ENCODE data around the gene ADAMTS2.

Gene ADAMTS2

GRCh38 chr5:179307013-179307800 is 38.1 kb downstream of the ADAMTS2 start:
- H3K4me3 ChIP-seq (ENCODE audit: low read depth, low read length), result no peak overlapping the region
- H3K4me2 ChIP-seq (ENCODE audit: low read length), result no peak overlapping the region
- no peaks in the 10 kb centered on the region for H3K27me3 ChIP-seq (ENCODE audit: control insufficient read depth, insufficient read depth, low read length)
- no peak for TF ChIP-seq CTCF (IDR thresholded peaks at IDR 0.05)
- no peak overlapping the region for H3K9ac ChIP-seq
- H3K27ac ChIP-seq, result no peak overlapping the region
- H3K9me3 ChIP-seq (ENCODE audit: control insufficient read depth, low read length), result no peaks in the 10 kb centered on the region
- H3K79me2 ChIP-seq, result no peaks in the 10 kb centered on the region
- H3K4me1 ChIP-seq, result no peaks in the 10 kb centered on the region
- no peaks in the 10 kb centered on the region for H3K36me3 ChIP-seq (ENCODE audit: control insufficient read depth, insufficient read depth, low read length)
- H2AFZ ChIP-seq, result no peak overlapping the region

- Histone ChIP-seq H3K79me2 (no peaks in the 10 kb centered on the region), H3K4me3 (ENCODE audit: low read depth, low read length) (no peak overlapping the region), H2AFZ (no peak overlapping the region), H3K36me3 (ENCODE audit: control insufficient read depth, insufficient read depth, low read length) (no peaks in the 10 kb centered on the region), H3K27ac (no peak overlapping the region), H3K9me3 (ENCODE audit: control insufficient read depth, low read length) (no peaks in the 10 kb centered on the region), H3K4me2 (ENCODE audit: low read length) (no peak overlapping the region), H3K9ac (no peak overlapping the region), H3K27me3 (ENCODE audit: control insufficient read depth, insufficient read depth, low read length) (no peaks in the 10 kb centered on the region), H3K4me1 (no peaks in the 10 kb centered on the region)
- TF ChIP-seq CTCF (IDR thresholded peaks at IDR 0.05), result no peak
Measured at GRCh38 chr5:179306191-179307012, 38.9 kb downstream of the ADAMTS2 start.

GRCh38 chr5:179304871-179305270 is 40.4 kb downstream of the ADAMTS2 start:
- Histone ChIP-seq H3K36me3 (ENCODE audit: control insufficient read depth, insufficient read depth, low read length) (no peaks in the 10 kb centered on the region), H3K9ac (no peak overlapping the region), H3K4me3 (ENCODE audit: low read depth, low read length) (no peak overlapping the region), H3K4me2 (ENCODE audit: low read length) (no peak overlapping the region), H3K9me3 (ENCODE audit: control insufficient read depth, low read length) (no peaks in the 10 kb centered on the region), H3K79me2 (no peaks in the 10 kb centered on the region), H3K4me1 (no peaks in the 10 kb centered on the region), H3K27ac (no peak overlapping the region), H3K27me3 (ENCODE audit: control insufficient read depth, insufficient read depth, low read length) (no peaks in the 10 kb centered on the region), H2AFZ (no peak overlapping the region)
- TF ChIP-seq CTCF (IDR thresholded peaks at IDR 0.05), result no peak

GRCh38 chr5:179304466-179304865 is 40.8 kb downstream of the ADAMTS2 start:
- H3K27ac ChIP-seq, result no peak overlapping the region
- no peak overlapping the region for H3K4me2 ChIP-seq (ENCODE audit: low read length)
- no peak overlapping the region for H2AFZ ChIP-seq
- no peaks in the 10 kb centered on the region for H3K4me1 ChIP-seq
- no peak overlapping the region for H3K9ac ChIP-seq
- no peaks in the 10 kb centered on the region for H3K36me3 ChIP-seq (ENCODE audit: control insufficient read depth, insufficient read depth, low read length)
- no peak for TF ChIP-seq CTCF (IDR thresholded peaks at IDR 0.05)
- no peaks in the 10 kb centered on the region for H3K27me3 ChIP-seq (ENCODE audit: control insufficient read depth, insufficient read depth, low read length)
- no peaks in the 10 kb centered on the region for H3K79me2 ChIP-seq
- no peaks in the 10 kb centered on the region for H3K9me3 ChIP-seq (ENCODE audit: control insufficient read depth, low read length)
- H3K4me3 ChIP-seq (ENCODE audit: low read depth, low read length), result no peak overlapping the region
